Smooth muscle cell (in vitro differentiated cells): ENCODE results near the gene TXNRD2. TPM values are rescaled to one million over a fixed set of nuclear protein-coding genes. Genes with fewer than 3 reads are reported as not detected.

Experiments
- DNase-seq: peaks from one replicate; lab custom pipeline; 2025; ENCODE audit not compliant: unreplicated experiment; lab: John Stamatoyannopoulos, UW
- H2AFZ ChIP-seq: fragments of 200-600 bp; sonication (generic); 2 replicates; pipeline ENCODE4 v1.6.0; 2016; ENCODE audit warnings: antibody characterized with exemption, low read depth, mild to moderate bottlenecking
- H3F3A ChIP-seq: fragments of 200-600 bp; sonication (generic); 2 replicates; pipeline ENCODE4 v1.6.0; 2017; ENCODE audit warnings: antibody characterized with exemption, low read depth
- H3K27ac ChIP-seq: fragments of 200-600 bp; sonication (generic); 2 replicates; pipeline ENCODE4 v1.5.1; 2016; ENCODE audit warnings: low read depth, mild to moderate bottlenecking
- H3K27me3 ChIP-seq: fragments of 200-600 bp; sonication (generic); 2 replicates; pipeline ENCODE4 v1.6.1; 2016; ENCODE audit warnings: low read depth, mild to moderate bottlenecking
- H3K36me3 ChIP-seq: fragments of 200-600 bp; sonication (generic); 2 replicates; pipeline ENCODE4 v1.5.1; 2016; ENCODE audit warnings: low read depth
- H3K4me1 ChIP-seq: fragments of 200-600 bp; sonication (generic); 2 replicates; pipeline ENCODE4 v1.5.1; 2016; ENCODE audit warnings: low read depth
- H3K4me2 ChIP-seq: fragments of 200-600 bp; sonication (generic); 2 replicates; pipeline ENCODE4 v1.6.0; 2016; ENCODE audit warnings: mild to moderate bottlenecking
- H3K4me3 ChIP-seq: fragments of 200-600 bp; sonication (generic); 2 replicates; pipeline ENCODE4 v1.5.1; 2016; ENCODE audit warnings: mild to moderate bottlenecking
- H3K79me2 ChIP-seq: fragments of 200-600 bp; sonication (generic); 2 replicates; pipeline ENCODE4 v1.6.0; 2016; ENCODE audit warnings: low read depth, mild to moderate bottlenecking
- H3K9ac ChIP-seq: fragments of 200-600 bp; sonication (generic); 2 replicates; pipeline ENCODE4 v1.6.0; 2016; ENCODE audit warnings: low read depth
- H3K9me3 ChIP-seq: fragments of 200-600 bp; sonication (generic); replicated peaks from 2 replicates; pipeline ENCODE4 v1.5.1; 2016; ENCODE audit warnings: low read depth
- H4K20me1 ChIP-seq: fragments of 200-600 bp; sonication (generic); 2 replicates; pipeline ENCODE4 v1.6.0; 2016; ENCODE audit warnings: low read depth
- WGBS: methylation state at CpG from one replicate; pipeline ENCODE4 v1.1.7; 2016; ENCODE audit warnings: low lambda C conversion rate; 5-methylcytosine and 5-hydroxymethylcytosine counted together
- polyA plus RNA-seq: library from polyadenylated mRNA; unstranded; fragments of >200 nt; fragmentation: Nextera tagmentation; extraction: Ambion mirVana; gene quantifications from 2 replicates; pipeline ENCODE4 v1.2.1, GENCODE V29; 2016
- total RNA-seq: library from RNA; depleted of rRNA; stranded (reverse); fragments of >200 nt; gene quantifications from 2 replicates; pipeline ENCODE4 v1.2.3, GENCODE V29; 2014
- TF ChIP-seq, protein P1 (sequence below): fragments of 200-600 bp; sonication (generic); IDR thresholded peaks from 2 replicates; pipeline ENCODE4 v1.5.1; 2017; ENCODE audit warnings: borderline replicate concordance, mild to moderate bottlenecking, antibody characterized with exemption; ENCODE audit not compliant: insufficient read depth, poor library complexity, severe bottlenecking

The TXNRD2 gene
- total and polyA plus RNA-seq, 2 experiments from 2014 or later, result 3.2 TPM; not detected in 1

DNA sequence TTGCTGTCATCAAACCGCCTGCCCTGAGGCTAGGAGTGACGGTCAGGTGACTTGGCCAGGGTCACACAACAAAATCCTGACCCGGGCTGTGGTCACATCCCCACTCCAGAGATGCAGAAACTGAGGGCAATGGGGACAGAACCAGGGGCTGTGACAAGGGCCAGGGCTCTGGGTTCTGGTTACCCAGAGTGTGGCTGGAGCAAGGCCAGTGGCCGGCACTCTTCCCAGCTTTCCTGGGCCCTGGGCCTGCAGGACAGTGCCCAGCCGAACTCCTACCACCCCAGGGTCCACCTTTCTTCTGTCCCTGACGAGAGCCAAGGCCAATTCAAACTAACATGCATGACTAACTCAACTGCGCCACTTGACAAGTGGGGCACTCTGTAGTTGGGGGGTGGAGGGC is 39.1 kb upstream of the TXNRD2 start:
- Histone ChIP-seq H3F3A (no peaks in the 10 kb centered on the region), H3K4me2 (no peak overlapping the region), H3K4me3 (no peak overlapping the region), H3K36me3 (no peaks in the 10 kb centered on the region), H4K20me1 (no peaks in the 10 kb centered on the region), H3K79me2 (no peaks in the 10 kb centered on the region), H3K27me3 (peaks cover under 1% of the 10 kb centered on the region), H2AFZ (no peak overlapping the region), H3K9ac (no peak overlapping the region), H3K9me3 (no peaks in the 10 kb centered on the region), H3K4me1 (peaks cover 2% of the 10 kb centered on the region), H3K27ac (no peak overlapping the region)
- no peak for DNase-seq
- TF ChIP-seq, protein P1, sequence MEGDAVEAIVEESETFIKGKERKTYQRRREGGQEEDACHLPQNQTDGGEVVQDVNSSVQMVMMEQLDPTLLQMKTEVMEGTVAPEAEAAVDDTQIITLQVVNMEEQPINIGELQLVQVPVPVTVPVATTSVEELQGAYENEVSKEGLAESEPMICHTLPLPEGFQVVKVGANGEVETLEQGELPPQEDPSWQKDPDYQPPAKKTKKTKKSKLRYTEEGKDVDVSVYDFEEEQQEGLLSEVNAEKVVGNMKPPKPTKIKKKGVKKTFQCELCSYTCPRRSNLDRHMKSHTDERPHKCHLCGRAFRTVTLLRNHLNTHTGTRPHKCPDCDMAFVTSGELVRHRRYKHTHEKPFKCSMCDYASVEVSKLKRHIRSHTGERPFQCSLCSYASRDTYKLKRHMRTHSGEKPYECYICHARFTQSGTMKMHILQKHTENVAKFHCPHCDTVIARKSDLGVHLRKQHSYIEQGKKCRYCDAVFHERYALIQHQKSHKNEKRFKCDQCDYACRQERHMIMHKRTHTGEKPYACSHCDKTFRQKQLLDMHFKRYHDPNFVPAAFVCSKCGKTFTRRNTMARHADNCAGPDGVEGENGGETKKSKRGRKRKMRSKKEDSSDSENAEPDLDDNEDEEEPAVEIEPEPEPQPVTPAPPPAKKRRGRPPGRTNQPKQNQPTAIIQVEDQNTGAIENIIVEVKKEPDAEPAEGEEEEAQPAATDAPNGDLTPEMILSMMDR, result no peak
- WGBS, result 94% methylated on average over 7 of the region's 7 CpGs

DNA sequence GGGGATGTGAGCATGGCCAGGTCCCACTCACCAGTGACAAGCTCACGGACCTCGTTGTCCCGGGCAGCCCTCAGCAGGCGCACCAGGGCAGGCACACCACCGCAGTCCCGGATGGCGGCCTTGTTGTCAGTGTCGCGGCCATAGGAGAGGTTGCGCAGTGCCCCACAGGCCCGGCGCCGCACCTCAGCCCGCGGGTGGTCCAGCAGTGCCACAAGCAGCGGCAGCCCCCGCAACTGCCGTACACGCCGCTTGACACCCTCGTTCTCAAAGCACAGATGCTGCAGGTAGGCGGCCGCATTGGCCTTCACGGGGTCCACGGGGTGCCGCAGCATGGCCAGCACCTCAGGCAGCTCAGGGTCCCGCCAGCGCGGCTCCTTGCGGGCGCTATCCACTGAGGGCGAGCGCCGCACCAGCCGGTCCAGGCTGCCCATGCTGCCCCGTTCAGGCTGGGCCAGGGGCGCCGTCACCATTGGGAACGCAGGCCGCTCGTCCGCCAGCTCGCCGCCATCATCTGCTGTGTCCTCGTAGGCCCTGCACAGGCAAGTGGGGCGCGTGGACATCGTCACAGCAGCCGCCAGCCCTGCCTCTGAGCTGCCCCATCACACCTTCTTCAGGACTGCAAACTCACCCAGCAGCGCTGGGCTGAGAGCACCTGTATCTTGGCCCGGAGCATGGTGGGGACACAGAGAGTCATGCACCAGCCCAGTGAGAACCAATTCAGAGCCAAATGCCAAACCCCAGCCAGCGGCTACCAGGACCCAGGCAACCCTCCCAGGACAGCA is 38.3 kb upstream of the TXNRD2 start:
- H3K36me3 ChIP-seq, result no peaks in the 10 kb centered on the region
- TF ChIP-seq, protein P1, result no peak
- 97% methylated on average over 42 of the region's 52 CpGs for WGBS
- no peak overlapping the region for H3K9ac ChIP-seq
- H3K79me2 ChIP-seq, result no peaks in the 10 kb centered on the region
- H3K9me3 ChIP-seq, result no peaks in the 10 kb centered on the region
- no peak overlapping the region for H3K4me2 ChIP-seq
- peaks cover 3% of the 10 kb centered on the region for H3K4me1 ChIP-seq
- no peak overlapping the region for H2AFZ ChIP-seq
- no peak for DNase-seq
- no peak overlapping the region for H3K4me3 ChIP-seq
- H4K20me1 ChIP-seq, result no peaks in the 10 kb centered on the region
- no peak overlapping the region for H3K27ac ChIP-seq
- H3F3A ChIP-seq, result no peaks in the 10 kb centered on the region
- H3K27me3 ChIP-seq, result no peaks in the 10 kb centered on the region

DNA sequence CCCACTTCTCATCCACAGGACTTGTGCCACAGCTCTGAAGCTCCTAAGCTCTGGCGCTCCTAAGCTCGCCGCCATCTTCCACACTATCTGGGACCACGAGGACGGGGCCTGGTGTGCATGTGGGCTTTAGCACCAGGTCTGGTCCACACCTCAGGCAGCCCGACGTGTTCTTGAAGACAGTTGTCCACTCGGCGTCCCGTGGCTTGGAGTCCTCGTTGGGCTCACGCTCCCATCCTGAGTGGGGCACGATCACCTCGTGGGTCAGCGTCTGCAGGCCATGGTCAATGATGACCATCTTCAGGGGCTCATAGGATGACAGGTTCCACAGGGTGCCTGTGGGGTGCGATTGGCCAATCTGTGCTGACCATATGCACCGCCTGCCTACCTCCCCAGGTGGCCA is 37.1 kb upstream of the TXNRD2 start:
- Histone ChIP-seq H2AFZ (no peak overlapping the region), H3K4me2 (no peak overlapping the region), H3K9me3 (no peaks in the 10 kb centered on the region), H3F3A (no peaks in the 10 kb centered on the region), H3K4me1 (peaks cover 6% of the 10 kb centered on the region), H3K36me3 (no peaks in the 10 kb centered on the region), H3K27ac (no peak overlapping the region), H3K4me3 (no peak overlapping the region), H3K79me2 (no peaks in the 10 kb centered on the region), H4K20me1 (no peaks in the 10 kb centered on the region), H3K27me3 (no peaks in the 10 kb centered on the region), H3K9ac (no peak overlapping the region)
- WGBS, result 96% methylated on average over 17 of the region's 17 CpGs
- DNase-seq, result no peak
- TF ChIP-seq, protein P1, result no peak
